HG03558 (cell line): Measurements from ENCODE around the gene DTHD1.
A peak's percentile ranks its signal among the peaks of the same experiment; 100 is the strongest.

Experiments
- ATAC-seq: cut with Tn5 transposase; IDR thresholded peaks from one replicate; pipeline ENCODE4 v1.9.1; 2021; ENCODE audit warnings: moderate number of reproducible peaks; ENCODE audit not compliant: unreplicated experiment; ENCODE audit errors: extremely low read depth

Gene DTHD1

GRCh38 chr4:36338973-36339372, 57.6 kb downstream of the DTHD1 start:
- no peak for ATAC-seq

GRCh38 chr4:36341936-36342335, 60.5 kb downstream of the DTHD1 start:
- no peak for ATAC-seq

GRCh38 chr4:36343501-36344175, 62.2 kb downstream of the DTHD1 start:
- ATAC-seq, result no peak

GRCh38 chr4:36348403-36348938, 67.1 kb downstream of the DTHD1 start:
- ATAC-seq, result peak; percentile 75

GRCh38 chr4:36349938-36350549, 68.6 kb downstream of the DTHD1 start:
- ATAC-seq, result no peak

- peak; percentile 37 for ATAC-seq
Observed at GRCh38 chr4:36351082-36351666, 69.8 kb downstream of the DTHD1 start.

GRCh38 chr4:36353998-36354397, 72.6 kb downstream of the DTHD1 start:
- ATAC-seq, result no peak

GRCh38 chr4:36358173-36358572, 76.8 kb downstream of the DTHD1 start:
- ATAC-seq, result no peak

GRCh38 chr4:36360755-36361154, 79.3 kb downstream of the DTHD1 start:
- no peak for ATAC-seq

- ATAC-seq, result no peak
Observed at GRCh38 chr4:36363024-36363423, 81.6 kb downstream of the DTHD1 start.

GRCh38 chr4:36374836-36375511, 93.6 kb downstream of the DTHD1 start:
- ATAC-seq, result no peak

- ATAC-seq, result peak; percentile 60
Observed at GRCh38 chr4:36385951-36386571, 104.6 kb downstream of the DTHD1 start.

- no peak for ATAC-seq
Observed at GRCh38 chr4:36386691-36387090, 105.3 kb downstream of the DTHD1 start.

- no peak for ATAC-seq
Observed at GRCh38 chr4:36388710-36389109, 107.3 kb downstream of the DTHD1 start.

GRCh38 chr4:36391411-36391810, 110.0 kb downstream of the DTHD1 start:
- no peak for ATAC-seq

GRCh38 chr4:36392024-36392423, 110.6 kb downstream of the DTHD1 start:
- ATAC-seq, result no peak

GRCh38 chr4:36392916-36393315, 111.5 kb downstream of the DTHD1 start:
- no peak for ATAC-seq
